Measurements from ENCODE around the gene PIPOX.

- TF ChIP-seq CTCF (IDR thresholded peaks at IDR 0.05; ENCODE audit: insufficient read depth, low read length) (no peak), REST (IDR thresholded peaks at IDR 0.05; ENCODE audit: insufficient replicate concordance, low read depth) (no peak), POLR2AphosphoS5 (IDR thresholded peaks at IDR 0.05; ENCODE audit: low read depth) (no peak), GABPA (IDR thresholded peaks at IDR 0.05; ENCODE audit: low read depth) (no peak), SPI1 (IDR thresholded peaks at IDR 0.05; ENCODE audit: borderline replicate concordance, low read depth) (no peak)
Observed at GRCh38 chr17:29054835-29055234, 11.9 kb downstream of the PIPOX start.

Data from HL-60 (cell line).